ENCODE measurements around the gene CDC42EP5.
A peak's percentile ranks its signal among the peaks of the same experiment; 100 is the strongest.
"Not testable (repeated sequence)": the region's sequence is repeated elsewhere in the genome, so short reads cannot be mapped to it uniquely, and the experiment has no call there.

Gene CDC42EP5

DNA sequence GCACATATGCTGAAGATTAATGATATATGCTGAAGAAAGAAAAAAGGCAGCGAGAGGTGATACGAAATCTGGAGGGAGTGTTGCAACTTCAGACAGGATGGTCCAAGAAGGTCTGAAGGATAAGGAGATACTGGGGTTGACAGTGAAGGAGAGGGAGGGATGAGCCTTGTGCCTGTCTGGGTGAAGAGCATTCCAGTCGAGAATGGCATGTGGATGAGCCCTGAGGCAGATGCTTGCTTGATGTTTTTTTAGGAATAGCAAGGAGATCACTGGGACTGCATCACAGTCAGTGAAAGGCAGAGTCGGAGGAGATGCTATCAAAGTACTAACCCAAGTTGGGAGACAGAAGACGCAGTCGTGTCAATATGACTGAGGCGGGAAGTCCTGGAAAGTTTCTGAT is 16.2 kb upstream of the CDC42EP5 start:
- no peak for DNase-seq (ENCODE audit: low spot score)

DNA sequence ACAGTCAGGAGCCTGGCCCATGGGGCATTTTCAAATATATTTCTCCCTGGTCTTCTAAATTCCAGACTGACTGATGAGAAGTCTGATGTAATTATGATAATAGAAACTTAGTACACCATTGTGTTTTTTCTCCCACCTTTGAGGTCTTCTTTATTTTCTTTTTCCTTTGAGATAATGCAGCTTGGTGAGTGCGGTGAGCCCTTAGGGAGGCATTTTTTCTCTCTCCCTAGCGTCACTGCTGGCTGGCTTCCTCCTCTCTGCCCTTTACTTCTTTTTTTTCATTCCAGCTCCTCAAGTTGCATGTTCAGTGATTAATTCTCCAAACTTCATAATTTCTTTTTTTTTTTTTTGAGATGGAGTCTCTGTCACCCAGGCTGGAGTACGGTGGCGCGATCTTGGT is 12.8 kb upstream of the CDC42EP5 start:
- no peak for DNase-seq (ENCODE audit: low spot score)

DNA sequence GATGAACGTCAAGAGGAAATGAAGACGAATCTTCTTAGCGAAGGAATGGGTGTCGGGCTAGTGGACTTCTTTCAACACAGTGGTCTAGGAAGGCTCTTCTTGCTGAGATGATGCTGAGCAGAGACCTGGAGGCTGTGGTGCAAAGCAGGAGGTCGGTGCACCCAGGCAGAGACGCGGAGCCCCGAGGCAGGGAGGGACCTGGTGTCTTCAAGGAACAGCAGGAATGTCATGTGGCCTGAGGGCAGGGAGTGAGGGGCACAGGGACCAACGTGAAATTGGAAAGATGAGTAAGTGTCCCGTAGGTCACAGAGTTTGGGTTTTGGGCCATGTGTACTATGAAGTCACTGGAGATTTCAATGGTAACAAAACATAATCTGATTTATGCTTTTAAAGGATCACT is 11.4 kb upstream of the CDC42EP5 start:
- no peak for DNase-seq (ENCODE audit: low spot score)

DNA sequence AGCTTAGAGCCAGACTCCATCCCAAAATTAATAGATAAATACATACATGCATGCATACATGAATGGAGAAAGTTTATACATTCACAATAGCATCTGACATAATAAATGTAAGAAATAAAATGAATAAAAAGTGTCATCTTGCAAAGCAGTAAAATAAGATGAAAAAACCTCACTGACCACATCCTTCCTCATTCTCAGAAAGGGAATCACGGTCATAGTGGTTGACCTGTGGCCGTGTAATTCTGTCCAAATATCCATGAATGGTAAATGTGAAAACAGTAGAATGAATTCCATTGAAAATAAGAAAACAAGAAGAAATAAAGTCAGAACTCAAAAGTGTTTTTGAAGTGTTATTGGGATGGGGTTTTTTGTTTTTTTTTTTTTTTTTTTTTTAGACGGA is 9.8 kb upstream of the CDC42EP5 start:
- no peak for DNase-seq (ENCODE audit: low spot score)

DNA sequence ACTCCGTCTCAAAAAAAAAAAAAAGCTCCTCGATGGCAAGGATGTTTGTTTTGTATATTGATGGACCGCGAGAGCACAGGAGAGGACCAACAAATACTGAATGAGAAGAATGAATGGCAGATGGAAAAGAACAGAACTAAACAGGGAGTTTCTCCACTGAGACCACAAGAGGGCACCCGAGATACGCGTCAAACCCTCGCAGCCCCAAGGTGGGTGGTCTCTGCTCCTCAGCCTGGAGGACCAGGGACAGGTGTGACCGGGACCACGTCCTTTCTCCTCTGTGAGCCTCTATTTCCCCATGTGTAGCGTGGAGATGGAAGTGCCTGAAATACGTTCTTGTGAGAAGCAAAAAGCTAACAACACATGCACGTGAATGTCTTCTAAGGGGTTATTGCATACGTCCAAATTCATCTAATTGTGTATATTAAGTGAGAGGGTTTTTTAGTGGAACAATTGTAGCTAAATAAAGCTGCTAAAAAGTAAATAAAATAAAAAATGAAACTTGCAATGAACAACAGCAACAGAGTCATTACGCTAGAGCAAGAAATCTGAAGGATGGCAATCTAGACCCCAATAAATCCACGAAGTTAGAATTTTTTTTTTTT is 8.3 kb upstream of the CDC42EP5 start:
- peak; percentile 43 for DNase-seq (ENCODE audit: low spot score)

GRCh38 chr19:54480051-54480450 is 7.0 kb upstream of the CDC42EP5 start:
- no peak for DNase-seq (ENCODE audit: low spot score)

DNA sequence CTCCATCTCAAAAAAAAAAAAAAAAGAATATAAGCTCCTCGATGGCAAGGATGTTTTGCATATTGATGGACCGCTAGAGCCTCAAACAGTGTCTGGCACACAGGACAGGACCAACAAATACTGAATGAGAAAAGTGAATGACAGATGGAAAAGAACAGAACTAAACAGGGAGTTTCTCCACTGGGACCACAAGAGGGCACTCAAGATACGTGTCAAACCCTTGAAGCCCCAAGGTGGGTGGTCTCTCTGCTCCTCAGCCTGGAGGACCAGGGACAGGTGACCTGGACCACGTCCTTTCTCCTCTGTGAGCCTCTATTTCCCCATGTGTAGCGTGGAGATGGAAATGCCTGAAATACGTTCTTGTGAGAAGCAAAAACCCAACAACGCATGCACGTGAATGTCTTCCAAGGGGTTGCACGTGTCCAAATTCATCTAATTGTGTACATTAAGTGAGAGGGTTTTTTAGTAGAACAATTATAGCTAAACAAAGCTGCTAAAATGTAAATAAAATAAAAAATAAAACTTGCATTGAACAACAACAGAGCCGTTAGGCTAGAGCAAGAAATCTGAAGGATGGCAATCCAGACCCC is 5.7 kb upstream of the CDC42EP5 start:
- peak; percentile 26 for DNase-seq (ENCODE audit: low spot score)

DNA sequence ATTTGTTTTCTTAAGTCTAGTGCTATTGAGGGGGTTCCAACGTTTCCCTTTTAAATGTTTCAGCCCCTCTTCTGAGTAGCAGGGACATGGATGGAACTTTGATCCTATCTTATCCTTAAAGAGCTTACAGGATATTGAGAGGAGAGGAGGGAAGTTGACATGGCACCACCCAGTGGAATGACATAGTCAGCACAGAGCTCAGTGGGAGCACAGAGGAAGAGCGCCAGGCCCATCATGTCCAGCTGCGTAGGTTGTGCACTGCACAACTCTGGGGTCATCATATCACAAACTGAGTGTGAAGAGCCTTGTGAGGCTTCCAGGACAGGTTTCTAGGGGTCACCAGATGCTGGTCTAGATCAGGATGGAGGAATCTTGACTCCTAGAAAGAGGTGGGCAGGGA is 4.6 kb upstream of the CDC42EP5 start:
- DNase-seq (ENCODE audit: low spot score), result no peak

- DNase-seq (ENCODE audit: low spot score), result no peak
Measured at GRCh38 chr19:54475706-54476105, 2.6 kb upstream of the CDC42EP5 start.

DNA sequence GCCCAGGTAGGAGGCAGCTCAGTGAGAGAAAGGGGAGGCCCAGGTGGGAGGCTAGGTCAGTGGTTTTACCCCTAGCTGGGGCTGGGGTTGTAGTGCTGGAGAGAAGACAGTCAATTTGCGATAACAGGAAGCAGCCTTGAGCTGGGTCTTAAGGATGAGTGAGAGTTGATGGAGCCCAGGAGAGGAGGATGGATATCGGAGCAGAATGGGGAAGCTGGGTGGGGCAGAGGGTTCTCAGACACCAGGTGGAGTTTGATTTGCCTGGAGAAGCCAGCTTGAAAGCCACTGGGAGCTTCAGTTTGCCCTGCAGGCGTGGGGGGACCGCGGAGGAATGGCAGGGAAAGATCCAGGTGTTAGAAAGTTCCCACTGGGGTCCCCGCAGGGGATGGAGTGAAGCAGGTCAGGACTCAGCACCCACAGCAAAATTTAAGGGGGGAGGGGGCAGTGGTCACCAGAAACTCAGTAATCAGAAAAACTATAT is 836 bp upstream of the CDC42EP5 start:
- no peak for DNase-seq (ENCODE audit: low spot score)

DNA sequence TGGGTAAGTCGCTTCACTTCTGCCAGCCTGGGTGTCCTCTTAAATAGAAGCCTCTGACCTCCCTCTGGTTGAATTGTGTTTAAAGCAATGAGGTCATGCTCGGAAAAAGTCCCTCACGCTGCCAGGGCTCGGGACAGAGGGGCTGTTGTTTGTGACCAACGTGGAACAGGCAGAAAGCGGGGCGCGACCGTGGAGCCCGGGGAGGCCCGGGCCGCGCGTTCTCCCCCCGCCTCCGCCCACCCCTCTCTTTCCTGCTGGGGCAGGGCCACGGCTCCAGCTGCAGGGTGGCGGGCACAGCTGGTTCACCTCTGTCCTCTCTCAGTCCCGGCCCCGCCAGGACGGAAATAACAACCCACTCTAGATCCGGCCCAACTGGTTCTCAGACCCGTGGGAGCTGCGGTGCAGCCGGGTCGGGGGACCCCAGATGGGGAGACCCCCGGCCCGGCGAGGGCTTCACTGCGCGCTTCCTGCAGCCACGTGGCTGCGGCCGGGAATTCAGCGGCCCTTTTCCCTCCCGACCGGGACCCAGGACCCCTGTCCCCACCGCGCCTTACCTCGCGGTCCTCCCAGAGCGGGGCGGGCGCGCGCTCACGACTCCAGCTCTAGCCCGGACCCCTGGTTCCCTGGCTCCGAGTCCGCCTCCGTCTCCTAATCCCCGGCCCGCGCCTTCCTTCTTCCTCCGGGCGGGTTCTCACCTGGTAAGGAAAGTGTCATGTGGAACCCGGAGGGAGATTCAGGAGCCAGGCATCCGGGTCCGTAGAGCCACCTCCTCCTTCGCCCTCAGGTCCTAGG is 1.9 kb downstream of the CDC42EP5 start:
- DNase-seq (ENCODE audit: low spot score), result peak; percentile 38

GRCh38 chr19:54470276-54470887 is 2.7 kb downstream of the CDC42EP5 start:
- no peak for DNase-seq (ENCODE audit: low spot score)

GRCh38 chr19:54469496-54469934 is 3.6 kb downstream of the CDC42EP5 start:
- peak; percentile 54 for DNase-seq (ENCODE audit: low spot score)

DNA sequence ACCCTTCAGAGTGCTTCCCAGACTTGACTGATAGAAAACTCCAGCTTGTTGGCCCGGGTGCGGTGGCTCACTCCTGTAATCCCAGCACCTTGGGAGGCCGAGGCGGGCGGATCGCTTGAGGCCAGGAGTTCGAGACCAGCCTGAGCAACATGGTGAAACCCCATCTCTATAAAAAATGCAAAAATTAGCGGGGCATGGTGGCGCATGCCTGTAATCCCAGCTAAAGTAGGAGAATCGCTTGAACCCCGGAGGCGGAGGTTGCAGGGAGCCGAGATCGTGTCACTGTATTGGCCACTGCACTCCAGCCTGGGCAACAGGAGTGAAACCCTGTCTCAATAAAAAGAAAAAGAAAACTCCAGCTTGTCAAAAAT is 7.0 kb downstream of the CDC42EP5 start:
- DNase-seq (ENCODE audit: low spot score), result not testable (repeated sequence)

GRCh38 chr19:54465426-54466109 is 7.5 kb downstream of the CDC42EP5 start:
- DNase-seq (ENCODE audit: low spot score), result no peak

DNA sequence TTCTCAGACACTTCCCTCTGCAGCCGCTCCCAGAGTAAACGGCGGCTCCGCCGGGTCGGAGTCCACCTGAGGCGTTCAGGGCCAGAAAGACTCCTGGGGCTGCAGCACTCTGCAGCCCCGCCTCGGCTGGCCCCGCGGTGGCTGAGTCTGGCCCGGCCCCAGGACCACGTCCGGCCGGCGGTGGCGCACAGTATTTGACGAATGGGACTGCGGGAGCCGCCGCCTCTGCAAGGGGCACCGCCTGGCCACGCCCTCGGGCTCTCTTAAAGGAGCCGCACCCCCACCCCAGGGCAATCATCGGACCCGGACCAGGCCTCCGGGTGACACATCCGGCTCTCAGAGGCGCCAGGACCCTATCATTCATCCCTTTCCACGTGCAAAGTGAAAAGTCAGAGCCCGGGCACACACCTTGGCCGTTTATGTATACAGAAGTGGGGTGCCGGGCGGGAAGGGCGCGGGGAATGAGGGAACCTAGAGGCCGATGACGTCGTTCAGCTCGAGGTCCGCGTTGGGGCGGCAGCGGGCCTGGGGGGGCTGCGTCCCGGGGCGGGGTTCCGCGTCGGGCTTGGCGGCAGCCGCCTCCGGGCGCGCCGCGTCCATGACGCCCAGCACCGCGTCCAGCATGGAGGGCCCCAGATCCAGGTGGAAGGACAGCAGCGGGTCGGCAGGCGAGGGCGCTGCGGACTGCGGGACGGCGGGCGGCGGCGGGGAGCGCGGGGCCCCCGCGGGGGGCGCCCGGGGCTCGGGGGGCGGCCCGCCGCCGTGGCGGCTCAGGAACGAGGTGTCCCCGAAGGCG is 8.3 kb downstream of the CDC42EP5 start:
- peak; percentile 92 for DNase-seq (ENCODE audit: low spot score)

- DNase-seq (ENCODE audit: low spot score), result peak; percentile 97
Measured at GRCh38 chr19:54464044-54464629, 9.0 kb downstream of the CDC42EP5 start.

- DNase-seq (ENCODE audit: low spot score), result peak; percentile 99
Measured at GRCh38 chr19:54463531-54464043, 9.5 kb downstream of the CDC42EP5 start, which contains the start of gene LENG9. Gene LENG9 (minus strand): TSS chr19:54463778. CDS start chr19:54463526, 252 bp downstream.

- peak; percentile 52 for DNase-seq (ENCODE audit: low spot score)
Measured at GRCh38 chr19:54462655-54463530, 10.2 kb downstream of the CDC42EP5 start.

All from kidney tubule cell (primary cell).